Subcutaneous adipose tissue (tissue), 4 donors: ENCODE data around the gene MORC1. TPM values are rescaled to one million over a fixed set of nuclear protein-coding genes. Genes with fewer than 3 reads are reported as not detected.

Experiments
- total RNA-seq, 4 donors: library from RNA; depleted of rRNA; stranded (reverse); fragments of >200 nt; gene quantifications; one replicate each; pipeline ENCODE4 v1.1.0, GENCODE V29; 2016
- TF ChIP-seq, protein P1 (sequence below): fragments of 450-650 bp; IDR thresholded peaks from one replicate; pipeline ENCODE4 v1.5.1; 2016; ENCODE audit warnings: low read depth, mild to moderate bottlenecking, control low read depth, antibody characterized with exemption, moderate library complexity

MORC1 gene
- total RNA-seq, 4 donors from 2014 or later, result 0.17 TPM; not detected in 3

DNA sequence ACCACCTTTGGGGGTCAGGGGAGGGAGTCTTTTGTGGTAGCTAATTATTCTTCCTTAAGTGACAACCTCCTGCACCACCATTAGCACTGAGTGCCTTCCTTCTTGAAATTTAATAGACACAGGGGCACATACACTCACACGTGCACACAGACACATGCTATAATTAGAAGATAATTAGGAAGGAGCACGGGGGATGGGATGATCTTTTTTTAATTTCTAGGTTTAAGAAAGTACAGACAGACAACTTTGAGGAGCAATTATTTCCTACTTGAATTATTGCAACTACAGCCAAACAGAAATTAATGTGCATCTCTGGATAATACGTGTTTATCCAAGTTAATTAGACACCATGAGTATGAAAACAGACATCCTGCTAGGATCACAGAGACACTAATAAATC is 119.5 kb downstream of the MORC1 start:
- TF ChIP-seq, protein P1, sequence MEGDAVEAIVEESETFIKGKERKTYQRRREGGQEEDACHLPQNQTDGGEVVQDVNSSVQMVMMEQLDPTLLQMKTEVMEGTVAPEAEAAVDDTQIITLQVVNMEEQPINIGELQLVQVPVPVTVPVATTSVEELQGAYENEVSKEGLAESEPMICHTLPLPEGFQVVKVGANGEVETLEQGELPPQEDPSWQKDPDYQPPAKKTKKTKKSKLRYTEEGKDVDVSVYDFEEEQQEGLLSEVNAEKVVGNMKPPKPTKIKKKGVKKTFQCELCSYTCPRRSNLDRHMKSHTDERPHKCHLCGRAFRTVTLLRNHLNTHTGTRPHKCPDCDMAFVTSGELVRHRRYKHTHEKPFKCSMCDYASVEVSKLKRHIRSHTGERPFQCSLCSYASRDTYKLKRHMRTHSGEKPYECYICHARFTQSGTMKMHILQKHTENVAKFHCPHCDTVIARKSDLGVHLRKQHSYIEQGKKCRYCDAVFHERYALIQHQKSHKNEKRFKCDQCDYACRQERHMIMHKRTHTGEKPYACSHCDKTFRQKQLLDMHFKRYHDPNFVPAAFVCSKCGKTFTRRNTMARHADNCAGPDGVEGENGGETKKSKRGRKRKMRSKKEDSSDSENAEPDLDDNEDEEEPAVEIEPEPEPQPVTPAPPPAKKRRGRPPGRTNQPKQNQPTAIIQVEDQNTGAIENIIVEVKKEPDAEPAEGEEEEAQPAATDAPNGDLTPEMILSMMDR, result no peak

DNA sequence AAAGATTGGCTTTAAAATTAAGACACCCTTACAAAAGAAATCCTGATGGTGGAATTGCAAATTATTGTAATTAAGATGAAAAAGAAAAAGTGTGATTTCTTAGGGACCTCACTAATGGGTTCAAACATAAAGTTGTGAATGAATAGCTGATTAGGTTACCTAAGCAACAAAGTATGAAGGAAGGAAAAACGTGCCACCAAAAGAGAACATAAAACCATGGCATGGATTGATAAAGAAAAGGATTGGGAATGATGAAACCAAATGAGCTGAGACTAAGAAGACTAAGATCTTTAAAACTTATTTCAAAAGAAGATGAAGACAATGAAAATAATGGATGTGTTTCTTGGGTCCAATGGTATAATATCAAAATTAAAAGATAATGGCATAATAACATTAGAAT is 132.1 kb downstream of the MORC1 start:
- TF ChIP-seq, protein P1, result no peak

DNA sequence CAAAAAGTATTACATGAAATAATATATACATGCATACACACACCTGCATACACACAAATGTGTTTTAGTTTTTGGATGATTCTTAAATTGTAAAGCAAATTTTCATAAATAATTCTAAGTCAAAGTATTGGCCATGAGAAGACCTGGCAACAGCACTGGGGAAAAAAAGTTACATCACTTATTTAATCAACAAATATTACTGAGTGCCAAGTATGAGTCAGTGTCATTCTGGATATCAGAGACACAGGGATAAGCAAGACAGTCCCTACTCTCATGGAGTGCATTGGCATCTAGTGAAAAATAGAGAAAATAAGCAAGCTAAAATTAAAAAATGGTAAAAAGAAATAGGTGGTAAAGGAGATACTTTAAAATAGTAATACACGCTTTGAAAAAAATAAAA is 134.9 kb downstream of the MORC1 start:
- TF ChIP-seq, protein P1, result no peak

DNA sequence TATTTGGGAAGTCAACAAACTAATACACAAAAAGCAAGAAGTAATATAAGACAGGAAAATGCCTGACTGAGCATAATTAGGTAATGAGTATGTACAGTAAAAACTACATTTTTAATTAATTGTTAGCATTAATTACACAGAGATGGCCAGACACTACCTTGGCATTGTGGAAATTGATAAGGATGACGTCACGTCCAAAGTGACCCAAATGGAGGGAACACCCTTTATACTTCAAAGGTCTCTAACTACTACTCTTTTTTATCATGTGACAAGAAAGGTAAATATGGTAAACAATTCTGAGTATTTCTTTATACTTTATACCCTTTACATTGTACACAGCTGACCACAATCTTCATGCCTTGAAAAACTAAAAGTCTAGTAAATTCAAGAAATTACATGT is 141.9 kb downstream of the MORC1 start:
- TF ChIP-seq, protein P1, result no peak

DNA sequence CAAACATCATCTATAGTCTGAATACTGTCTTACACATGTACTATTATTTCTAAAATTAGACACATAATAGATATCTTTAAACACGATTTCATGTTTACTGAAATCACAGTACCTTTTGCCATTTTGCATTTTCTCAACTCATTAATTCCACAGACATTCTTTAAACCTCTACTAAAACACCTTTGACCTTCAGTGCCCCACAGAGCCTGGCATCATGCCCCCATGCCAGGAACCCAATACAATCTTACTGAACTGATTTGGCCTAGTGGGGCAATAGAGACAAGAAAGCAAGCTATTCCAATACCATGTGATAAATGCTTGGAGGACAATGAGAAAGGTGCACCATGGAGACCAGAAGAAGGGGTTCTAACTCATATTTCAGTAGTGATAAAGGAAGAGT is 144.9 kb downstream of the MORC1 start:
- TF ChIP-seq, protein P1, result no peak

DNA sequence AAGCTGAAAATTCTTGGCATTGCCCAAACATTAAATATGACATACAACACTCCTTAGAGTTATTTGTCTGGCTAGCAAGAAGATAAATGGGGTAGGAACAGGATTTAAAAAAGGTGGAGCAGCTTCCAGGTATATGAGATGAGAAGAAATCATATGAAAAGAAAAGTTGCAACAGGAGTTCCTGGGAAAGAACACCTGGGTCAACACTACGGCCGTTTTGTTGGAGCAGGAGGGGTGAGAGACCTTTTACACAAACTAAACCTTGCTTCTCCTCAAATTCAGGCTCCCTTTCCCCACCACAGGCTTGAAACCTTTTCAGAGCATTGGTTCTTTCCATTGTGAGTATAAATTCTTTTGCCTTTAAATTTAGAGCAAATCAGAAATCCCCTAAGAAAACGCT is 145.5 kb downstream of the MORC1 start:
- TF ChIP-seq, protein P1, result no peak

DNA sequence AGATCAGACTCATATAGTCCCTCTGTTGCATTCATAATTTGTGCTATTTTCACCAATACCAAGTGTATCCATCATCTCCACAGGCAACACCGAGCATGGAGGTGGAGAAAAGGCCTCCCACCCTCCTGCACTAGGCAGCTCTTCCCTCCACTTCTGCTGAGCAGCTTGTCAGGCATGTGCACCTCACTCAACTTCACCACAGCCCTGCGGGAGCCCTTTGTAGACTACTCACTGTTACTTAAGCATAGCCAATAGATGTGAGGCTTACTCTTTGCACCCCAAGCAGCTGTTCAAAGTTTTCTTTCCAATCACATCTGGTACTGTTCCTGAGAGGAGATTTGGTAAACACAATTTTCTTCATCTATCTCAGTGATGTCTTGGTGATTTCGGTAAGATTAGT is 147.4 kb downstream of the MORC1 start:
- TF ChIP-seq, protein P1, result no peak
